HEK293T (cell line): Measurements from ENCODE around the gene RPL13A.

Experiments used
- BHLHE40 ChIP-seq: fragments of 450-650 bp; IDR thresholded peaks from 2 replicates; pipeline ENCODE4 v1.6.1; 2016; ENCODE audit warnings: mild to moderate bottlenecking, moderate library complexity, borderline replicate concordance
- ELF4 ChIP-seq: fragments of 450-650 bp; IDR thresholded peaks from 2 replicates; pipeline ENCODE4 v1.6.1; 2017; ENCODE audit warnings: antibody characterized with exemption
- FOXK2 ChIP-seq: fragments of 450-650 bp; IDR thresholded peaks from 2 replicates; pipeline ENCODE4 v1.6.1; 2016; ENCODE audit warnings: mild to moderate bottlenecking
- FOXM1 ChIP-seq: fragments of 450-650 bp; IDR thresholded peaks from 2 replicates; pipeline ENCODE4 v1.6.1; 2017; ENCODE audit warnings: mild to moderate bottlenecking, borderline replicate concordance
- SP1 ChIP-seq: fragments of 450-650 bp; IDR thresholded peaks from 2 replicates; pipeline ENCODE4 v1.6.1; 2017
- TARDBP ChIP-seq: fragments of 450-650 bp; IDR thresholded peaks from 2 replicates; pipeline ENCODE4 v1.6.1; 2016

DNA sequence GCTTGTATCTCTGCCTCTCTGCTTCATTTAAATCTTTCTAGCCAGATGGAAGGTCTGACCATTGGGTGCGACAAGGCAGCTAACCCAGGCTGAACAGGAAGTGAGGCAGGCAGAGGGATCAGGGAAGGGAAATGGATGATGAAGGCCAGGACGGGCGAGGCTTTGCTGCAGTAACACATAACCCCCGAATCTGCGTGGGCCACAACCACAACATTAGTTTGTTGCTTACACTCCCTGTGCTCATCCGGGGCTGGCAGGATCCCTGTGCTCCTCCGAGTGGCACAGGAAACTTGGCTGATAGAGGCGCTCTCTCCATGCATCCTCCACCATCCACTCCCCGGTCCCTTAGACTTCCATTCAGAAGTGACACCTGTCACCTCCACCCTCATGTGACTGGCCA, 14.5 kb upstream of the RPL13A start:
- TF ChIP-seq ELF4 (no peak), FOXM1 (no peak), BHLHE40 (no peak), SP1 (no peak), TARDBP (no peak), FOXK2 (no peak)
